Ureter (tissue), 1 donor: ENCODE data around the gene FBXO31. TPM values are rescaled to one million over a fixed set of nuclear protein-coding genes. Genes with fewer than 3 reads are reported as not detected.

Experiments used
- DNase-seq: peaks from one replicate; pipeline ENCODE4 v3.0.0-alpha.2; 2020; ENCODE audit warnings: low spot score
- total RNA-seq: library from RNA; stranded (reverse); gene quantifications from one replicate; pipeline ENCODE4 v1.2.4, GENCODE V29; 2023
- donor health status: DM: yes; HTN: yes; CAD: no.

The FBXO31 gene
- total RNA-seq, 1 donor from 2014 or later: 52.1 TPM

GRCh38 chr16:87329436-87330256 lies 53.9 kb downstream of the FBXO31 start:
- DNase-seq: no peak

GRCh38 chr16:87328846-87329245 lies 54.7 kb downstream of the FBXO31 start:
- DNase-seq: no peak

- DNase-seq: no peak
Observed at GRCh38 chr16:87327798-87328495, 55.6 kb downstream of the FBXO31 start.

- DNase-seq: no peak
Observed at GRCh38 chr16:87326151-87326571, 57.4 kb downstream of the FBXO31 start.

- DNase-seq: no peak
Observed at GRCh38 chr16:87325423-87325858, 58.1 kb downstream of the FBXO31 start.

- DNase-seq: no peak
Observed at GRCh38 chr16:87324411-87325275, 58.9 kb downstream of the FBXO31 start.

- DNase-seq: no peak
Observed at GRCh38 chr16:87323727-87324410, 59.7 kb downstream of the FBXO31 start.

- DNase-seq: no peak
Observed at GRCh38 chr16:87322833-87323726, 60.5 kb downstream of the FBXO31 start.

GRCh38 chr16:87322360-87322759 lies 61.2 kb downstream of the FBXO31 start:
- DNase-seq: no peak

GRCh38 chr16:87321336-87322107 lies 62.1 kb downstream of the FBXO31 start:
- DNase-seq: no peak

- DNase-seq: no peak
Observed at GRCh38 chr16:87320510-87321227, 62.9 kb downstream of the FBXO31 start.

GRCh38 chr16:87319997-87320491 lies 63.5 kb downstream of the FBXO31 start:
- DNase-seq: no peak

- no peak for DNase-seq
Observed at GRCh38 chr16:87319011-87319410, 64.6 kb downstream of the FBXO31 start.

- no peak for DNase-seq
Observed at GRCh38 chr16:87317750-87318644, 65.6 kb downstream of the FBXO31 start.

GRCh38 chr16:87316923-87317749 lies 66.4 kb downstream of the FBXO31 start, which contains the start of gene C16orf95:
TSS of gene C16orf95 (minus strand) at chr16:87317392. CDS start at chr16:87317242, 150 bp downstream.
- DNase-seq: peak; percentile 98

- DNase-seq: no peak
Observed at GRCh38 chr16:87316450-87316922, 67.1 kb downstream of the FBXO31 start.
